ENCODE results near the gene FMO1. TPM values are rescaled to one million over a fixed set of nuclear protein-coding genes. Genes with fewer than 3 reads are reported as not detected.

The FMO1 gene
- total RNA-seq, 1 experiment from 2014 or later = not detected

DNA sequence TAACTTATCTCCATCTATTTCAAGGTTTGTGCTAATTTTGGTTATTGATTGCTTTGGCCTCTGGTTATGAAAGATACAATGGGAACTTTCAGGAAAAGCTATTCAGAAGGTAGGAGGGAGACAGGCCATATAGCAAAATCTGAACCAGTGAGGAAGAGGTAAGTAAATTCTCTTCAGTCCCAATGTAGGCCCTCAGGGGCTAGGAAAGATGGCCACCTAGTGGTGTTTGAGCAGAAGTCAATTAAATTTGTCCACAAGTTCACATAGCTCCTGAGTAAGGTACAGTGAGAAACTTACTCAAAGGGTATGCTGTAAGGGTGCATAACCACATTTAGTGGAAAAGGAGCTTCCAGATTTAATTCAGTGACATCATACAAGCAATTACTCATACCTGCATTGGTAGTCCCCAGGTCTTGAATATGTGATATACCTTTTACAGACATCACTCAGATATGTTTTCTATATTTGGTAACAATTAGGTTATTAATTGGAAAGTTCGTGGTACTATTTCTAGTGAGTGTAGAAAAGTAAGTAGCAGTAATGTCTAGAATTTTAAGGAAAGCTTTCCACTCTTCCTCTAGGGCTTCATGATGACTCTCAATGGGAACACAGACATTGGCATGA lies 21.4 kb upstream of the FMO1 start:
- Mint-ChIP-seq H3K9me3 (peaks cover 4% of the 10 kb centered on the region), H3K27ac (no peak overlapping the region)

DNA sequence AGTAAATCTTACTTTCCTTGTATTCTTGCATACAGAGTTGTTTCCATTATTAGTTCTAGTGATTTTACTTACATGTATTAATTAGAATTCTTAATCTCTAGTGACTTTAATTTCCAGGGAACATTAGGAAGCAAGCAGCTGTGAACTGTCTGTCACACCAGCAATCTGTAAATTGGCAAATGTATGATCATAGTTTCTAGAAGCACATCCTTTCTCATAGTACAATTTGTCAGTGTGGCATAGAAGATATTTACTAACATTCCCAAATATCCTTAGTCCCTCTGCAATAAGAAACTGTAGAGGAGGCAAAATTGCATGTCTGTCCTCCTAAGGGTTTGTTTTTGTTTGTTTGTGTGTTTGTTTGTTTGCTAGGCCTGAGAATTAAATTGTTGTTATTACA lies 17.0 kb upstream of the FMO1 start:
- ChIA-PET CTCF (interaction anchor here (1.0 kb wide), 1 partner anchor 82 kb away, joined by 3 read pairs; the partner anchor contains the start of gene FMO4), POLR2A (no interaction called here)
- Mint-ChIP-seq H3K9me3 (peaks cover 19% of the 10 kb centered on the region), H3K27ac (no peak overlapping the region), H3K27me3 (ENCODE audit: low read depth) (no peaks in the 10 kb centered on the region), H3K4me1 (peaks cover 3% of the 10 kb centered on the region), H3K36me3 (peaks cover 5% of the 10 kb centered on the region), H3K4me3 (no peak overlapping the region)
- ATAC-seq (no peak), DNase-seq (ENCODE audit: low spot score) (no peak)
- TF ChIP-seq RELA (CRISPR knock-in tag; IDR thresholded peaks at IDR 0.05; ENCODE audit: borderline replicate concordance) (no peak), TEAD4 (CRISPR knock-in tag; IDR thresholded peaks at IDR 0.05) (no peak), FOXP1 (CRISPR knock-in tag; IDR thresholded peaks at IDR 0.05; ENCODE audit: borderline replicate concordance) (no peak), JAZF1 (CRISPR knock-in tag; IDR thresholded peaks at IDR 0.05) (no peak), NR3C1 (CRISPR knock-in tag; conservative IDR thresholded peaks at IDR 0.05; ENCODE audit: low read depth) (no peak), ELF4 (CRISPR knock-in tag; IDR thresholded peaks at IDR 0.05; ENCODE audit: low read depth) (no peak), PRRX2 (CRISPR knock-in tag; IDR thresholded peaks at IDR 0.05) (no peak), ZNF263 (CRISPR knock-in tag; IDR thresholded peaks at IDR 0.05; ENCODE audit: low read depth) (no peak), NFE2L1 (CRISPR knock-in tag; IDR thresholded peaks at IDR 0.05) (no peak), ZNF423 (CRISPR knock-in tag; IDR thresholded peaks at IDR 0.05) (no peak), ESRRA (CRISPR knock-in tag; IDR thresholded peaks at IDR 0.05; ENCODE audit: borderline replicate concordance) (no peak), SMAD4 (CRISPR knock-in tag; IDR thresholded peaks at IDR 0.05) (no peak)
- TF ChIP-seq, protein P1, sequence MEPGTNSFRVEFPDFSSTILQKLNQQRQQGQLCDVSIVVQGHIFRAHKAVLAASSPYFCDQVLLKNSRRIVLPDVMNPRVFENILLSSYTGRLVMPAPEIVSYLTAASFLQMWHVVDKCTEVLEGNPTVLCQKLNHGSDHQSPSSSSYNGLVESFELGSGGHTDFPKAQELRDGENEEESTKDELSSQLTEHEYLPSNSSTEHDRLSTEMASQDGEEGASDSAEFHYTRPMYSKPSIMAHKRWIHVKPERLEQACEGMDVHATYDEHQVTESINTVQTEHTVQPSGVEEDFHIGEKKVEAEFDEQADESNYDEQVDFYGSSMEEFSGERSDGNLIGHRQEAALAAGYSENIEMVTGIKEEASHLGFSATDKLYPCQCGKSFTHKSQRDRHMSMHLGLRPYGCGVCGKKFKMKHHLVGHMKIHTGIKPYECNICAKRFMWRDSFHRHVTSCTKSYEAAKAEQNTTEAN (CRISPR knock-in tag; IDR thresholded peaks at IDR 0.05) = no peak
- TF ChIP-seq, protein P2, sequence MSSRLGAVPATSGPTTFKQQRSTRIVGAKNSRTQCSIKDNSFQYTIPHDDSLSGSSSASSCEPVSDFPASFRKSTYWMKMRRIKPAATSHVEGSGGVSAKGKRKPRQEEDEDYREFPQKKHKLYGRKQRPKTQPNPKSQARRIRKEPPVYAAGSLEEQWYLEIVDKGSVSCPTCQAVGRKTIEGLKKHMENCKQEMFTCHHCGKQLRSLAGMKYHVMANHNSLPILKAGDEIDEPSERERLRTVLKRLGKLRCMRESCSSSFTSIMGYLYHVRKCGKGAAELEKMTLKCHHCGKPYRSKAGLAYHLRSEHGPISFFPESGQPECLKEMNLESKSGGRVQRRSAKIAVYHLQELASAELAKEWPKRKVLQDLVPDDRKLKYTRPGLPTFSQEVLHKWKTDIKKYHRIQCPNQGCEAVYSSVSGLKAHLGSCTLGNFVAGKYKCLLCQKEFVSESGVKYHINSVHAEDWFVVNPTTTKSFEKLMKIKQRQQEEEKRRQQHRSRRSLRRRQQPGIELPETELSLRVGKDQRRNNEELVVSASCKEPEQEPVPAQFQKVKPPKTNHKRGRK (CRISPR knock-in tag; IDR thresholded peaks at IDR 0.05; ENCODE audit: borderline replicate concordance) = no peak
- TF ChIP-seq, protein P3, sequence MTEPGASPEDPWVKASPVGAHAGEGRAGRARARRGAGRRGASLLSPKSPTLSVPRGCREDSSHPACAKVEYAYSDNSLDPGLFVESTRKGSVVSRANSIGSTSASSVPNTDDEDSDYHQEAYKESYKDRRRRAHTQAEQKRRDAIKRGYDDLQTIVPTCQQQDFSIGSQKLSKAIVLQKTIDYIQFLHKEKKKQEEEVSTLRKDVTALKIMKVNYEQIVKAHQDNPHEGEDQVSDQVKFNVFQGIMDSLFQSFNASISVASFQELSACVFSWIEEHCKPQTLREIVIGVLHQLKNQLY (CRISPR knock-in tag; IDR thresholded peaks at IDR 0.05) = no peak
- TF ChIP-seq, protein P4, sequence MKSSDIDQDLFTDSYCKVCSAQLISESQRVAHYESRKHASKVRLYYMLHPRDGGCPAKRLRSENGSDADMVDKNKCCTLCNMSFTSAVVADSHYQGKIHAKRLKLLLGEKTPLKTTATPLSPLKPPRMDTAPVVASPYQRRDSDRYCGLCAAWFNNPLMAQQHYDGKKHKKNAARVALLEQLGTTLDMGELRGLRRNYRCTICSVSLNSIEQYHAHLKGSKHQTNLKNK (CRISPR knock-in tag; IDR thresholded peaks at IDR 0.05) = no peak
- TF ChIP-seq, protein P5, sequence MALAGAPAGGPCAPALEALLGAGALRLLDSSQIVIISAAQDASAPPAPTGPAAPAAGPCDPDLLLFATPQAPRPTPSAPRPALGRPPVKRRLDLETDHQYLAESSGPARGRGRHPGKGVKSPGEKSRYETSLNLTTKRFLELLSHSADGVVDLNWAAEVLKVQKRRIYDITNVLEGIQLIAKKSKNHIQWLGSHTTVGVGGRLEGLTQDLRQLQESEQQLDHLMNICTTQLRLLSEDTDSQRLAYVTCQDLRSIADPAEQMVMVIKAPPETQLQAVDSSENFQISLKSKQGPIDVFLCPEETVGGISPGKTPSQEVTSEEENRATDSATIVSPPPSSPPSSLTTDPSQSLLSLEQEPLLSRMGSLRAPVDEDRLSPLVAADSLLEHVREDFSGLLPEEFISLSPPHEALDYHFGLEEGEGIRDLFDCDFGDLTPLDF (CRISPR knock-in tag; IDR thresholded peaks at IDR 0.05) = no peak

More for the DNA sequence above, 21.4 kb upstream of the FMO1 start:
- ATAC-seq (peak; percentile 87), DNase-seq (ENCODE audit: low spot score) (peak; percentile 53)
- no peaks in the 10 kb centered on the region for H3K36me3 Mint-ChIP-seq
- no peak overlapping the region for H3K4me3 Mint-ChIP-seq
- TF ChIP-seq, protein P6, sequence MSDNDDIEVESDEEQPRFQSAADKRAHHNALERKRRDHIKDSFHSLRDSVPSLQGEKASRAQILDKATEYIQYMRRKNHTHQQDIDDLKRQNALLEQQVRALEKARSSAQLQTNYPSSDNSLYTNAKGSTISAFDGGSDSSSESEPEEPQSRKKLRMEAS (CRISPR knock-in tag; IDR thresholded peaks at IDR 0.05) = no peak
- TF ChIP-seq, protein P7, sequence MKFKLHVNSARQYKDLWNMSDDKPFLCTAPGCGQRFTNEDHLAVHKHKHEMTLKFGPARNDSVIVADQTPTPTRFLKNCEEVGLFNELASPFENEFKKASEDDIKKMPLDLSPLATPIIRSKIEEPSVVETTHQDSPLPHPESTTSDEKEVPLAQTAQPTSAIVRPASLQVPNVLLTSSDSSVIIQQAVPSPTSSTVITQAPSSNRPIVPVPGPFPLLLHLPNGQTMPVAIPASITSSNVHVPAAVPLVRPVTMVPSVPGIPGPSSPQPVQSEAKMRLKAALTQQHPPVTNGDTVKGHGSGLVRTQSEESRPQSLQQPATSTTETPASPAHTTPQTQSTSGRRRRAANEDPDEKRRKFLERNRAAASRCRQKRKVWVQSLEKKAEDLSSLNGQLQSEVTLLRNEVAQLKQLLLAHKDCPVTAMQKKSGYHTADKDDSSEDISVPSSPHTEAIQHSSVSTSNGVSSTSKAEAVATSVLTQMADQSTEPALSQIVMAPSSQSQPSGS (CRISPR knock-in tag; IDR thresholded peaks at IDR 0.05; ENCODE audit: borderline replicate concordance, low read depth) = no peak
- TF ChIP-seq OVOL2 (CRISPR knock-in tag; IDR thresholded peaks at IDR 0.05; ENCODE audit: borderline replicate concordance) = no peak
- TF ChIP-seq, protein P8, sequence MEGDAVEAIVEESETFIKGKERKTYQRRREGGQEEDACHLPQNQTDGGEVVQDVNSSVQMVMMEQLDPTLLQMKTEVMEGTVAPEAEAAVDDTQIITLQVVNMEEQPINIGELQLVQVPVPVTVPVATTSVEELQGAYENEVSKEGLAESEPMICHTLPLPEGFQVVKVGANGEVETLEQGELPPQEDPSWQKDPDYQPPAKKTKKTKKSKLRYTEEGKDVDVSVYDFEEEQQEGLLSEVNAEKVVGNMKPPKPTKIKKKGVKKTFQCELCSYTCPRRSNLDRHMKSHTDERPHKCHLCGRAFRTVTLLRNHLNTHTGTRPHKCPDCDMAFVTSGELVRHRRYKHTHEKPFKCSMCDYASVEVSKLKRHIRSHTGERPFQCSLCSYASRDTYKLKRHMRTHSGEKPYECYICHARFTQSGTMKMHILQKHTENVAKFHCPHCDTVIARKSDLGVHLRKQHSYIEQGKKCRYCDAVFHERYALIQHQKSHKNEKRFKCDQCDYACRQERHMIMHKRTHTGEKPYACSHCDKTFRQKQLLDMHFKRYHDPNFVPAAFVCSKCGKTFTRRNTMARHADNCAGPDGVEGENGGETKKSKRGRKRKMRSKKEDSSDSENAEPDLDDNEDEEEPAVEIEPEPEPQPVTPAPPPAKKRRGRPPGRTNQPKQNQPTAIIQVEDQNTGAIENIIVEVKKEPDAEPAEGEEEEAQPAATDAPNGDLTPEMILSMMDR (IDR thresholded peaks at IDR 0.05) = peak; percentile 60
- TF ChIP-seq, protein P2 (CRISPR knock-in tag; IDR thresholded peaks at IDR 0.05; ENCODE audit: borderline replicate concordance) = no peak
- ChIA-PET POLR2A (interaction anchor here (0.5 kb wide), 1 partner anchor 538 kb away, joined by 3 read pairs; no protein-coding TSS in a partner anchor), CTCF (interaction anchor here (0.5 to 4.3 kb wide), 38 partner anchors 12 to 299 kb away, joined by 3 to 59 read pairs (median 4); partner anchors contain the start of genes FMO2, FMO3 and FMO4)
- peaks cover 32% of the 10 kb centered on the region for H3K4me1 Mint-ChIP-seq
- no peaks in the 10 kb centered on the region for H3K27me3 Mint-ChIP-seq (ENCODE audit: low read depth)
